ENCODE measurements around the gene KIF9.
A peak's percentile ranks its signal among the peaks of the same experiment; 100 is the strongest.
"Not testable (repeated sequence)": the region's sequence is repeated elsewhere in the genome, so short reads cannot be mapped to it uniquely, and the experiment has no call there.

Gene KIF9

GRCh38 chr3:47294392-47294791, 11.8 kb upstream of the KIF9 start:
- DNase-seq, result no peak

- no peak for DNase-seq
Observed at GRCh38 chr3:47293822-47294221, 11.2 kb upstream of the KIF9 start.

GRCh38 chr3:47291754-47292420, 9.3 kb upstream of the KIF9 start:
- not testable (repeated sequence) for DNase-seq

GRCh38 chr3:47291158-47291753, 8.7 kb upstream of the KIF9 start:
- DNase-seq, result no peak

- no peak for DNase-seq
Observed at GRCh38 chr3:47288966-47289910, 6.6 kb upstream of the KIF9 start.

GRCh38 chr3:47283591-47284364, 1.2 kb upstream of the KIF9 start:
- DNase-seq, result peak; percentile 5 to 26

GRCh38 chr3:47283193-47283537, 566 bp upstream of the KIF9 start:
- DNase-seq, result peak in 1 of 2 experiments; percentile 8

- no peak for DNase-seq
Observed at GRCh38 chr3:47280519-47280918, 2.1 kb downstream of the KIF9 start.

- no peak for DNase-seq
Observed at GRCh38 chr3:47276558-47276957, 6.0 kb downstream of the KIF9 start.

GRCh38 chr3:47274652-47275051, 7.9 kb downstream of the KIF9 start:
- no peak for DNase-seq

GRCh38 chr3:47273564-47273963, 9.0 kb downstream of the KIF9 start:
- no peak for DNase-seq

- no peak for DNase-seq
Observed at GRCh38 chr3:47270526-47270925, 12.1 kb downstream of the KIF9 start.

- DNase-seq, result no peak
Observed at GRCh38 chr3:47267490-47267824, 15.1 kb downstream of the KIF9 start.

GRCh38 chr3:47266709-47267489, 15.7 kb downstream of the KIF9 start:
- peak; percentile 35 to 66 for DNase-seq

- no peak for DNase-seq
Observed at GRCh38 chr3:47265725-47266428, 16.7 kb downstream of the KIF9 start.

GRCh38 chr3:47265008-47265407, 17.6 kb downstream of the KIF9 start:
- no peak for DNase-seq

GRCh38 chr3:47261301-47261700, 21.3 kb downstream of the KIF9 start:
- no peak for DNase-seq

GRCh38 chr3:47260605-47261004, 22.0 kb downstream of the KIF9 start:
- DNase-seq, result no peak

- DNase-seq, result peak in 1 of 2 experiments; percentile 31
Observed at GRCh38 chr3:47259114-47259513, 23.5 kb downstream of the KIF9 start.

GRCh38 chr3:47256331-47256730, 26.3 kb downstream of the KIF9 start:
- not testable (repeated sequence) for DNase-seq

- no peak for DNase-seq
Observed at GRCh38 chr3:47251689-47252088, 30.9 kb downstream of the KIF9 start.

GRCh38 chr3:47251085-47251484, 31.5 kb downstream of the KIF9 start:
- not testable (repeated sequence) for DNase-seq

Data from NCI-H524 (cell line).